Skeletal muscle tissue (tissue), 4 donors: ENCODE measurements around the gene TMEM8B. TPM values are rescaled to one million over a fixed set of nuclear protein-coding genes. Genes with fewer than 3 reads are reported as not detected.
"Not testable (repeated sequence)": the region's sequence is repeated elsewhere in the genome, so short reads cannot be mapped to it uniquely, and the experiment has no call there.

ENCODE experiments used
- H3K27ac ChIP-seq: one replicate; pipeline ENCODE4 v1.7.0; 2013; ENCODE audit warnings: mild to moderate bottlenecking, low read depth, low read length, inconsistent platforms
- H3K27me3 ChIP-seq, 3 donors: one replicate each; pipeline ENCODE4 v1.7.0; 2013; ENCODE audit warnings: low read length in 3 of 3; ENCODE audit not compliant: control insufficient read depth in 3 of 3, insufficient read depth in 3 of 3
- H3K36me3 ChIP-seq, 3 donors: one replicate each; pipeline ENCODE4 v1.7.0; 2013; ENCODE audit warnings: low read length in 3 of 3; ENCODE audit not compliant: control insufficient read depth in 3 of 3, insufficient read depth in 3 of 3
- H3K4me1 ChIP-seq, 3 donors: one replicate each; pipeline ENCODE4 v1.7.0; 2013; ENCODE audit warnings: low read length in 3 of 3, mild to moderate bottlenecking in 3 of 3; ENCODE audit not compliant: control insufficient read depth in 3 of 3, insufficient read depth in 3 of 3
- H3K4me3 ChIP-seq, 3 donors: one replicate each; pipeline ENCODE4 v1.7.0; 2013; ENCODE audit warnings: low read length in 3 of 3
- H3K9ac ChIP-seq, 3 donors: one replicate each; pipeline ENCODE4 v1.7.0; 2013; ENCODE audit warnings: low read length in 3 of 3, mild to moderate bottlenecking in 3 of 3, moderate library complexity in 2 of 3, low read depth in 1 of 3
- H3K9me3 ChIP-seq, 3 donors: one replicate each; pipeline ENCODE4 v1.7.0; 2013; ENCODE audit warnings: low read length in 3 of 3; ENCODE audit not compliant: control insufficient read depth in 3 of 3
- total RNA-seq: library from RNA; depleted of rRNA; stranded (reverse); fragments of >200 nt; gene quantifications from one replicate; pipeline ENCODE4 v1.2.3, GENCODE V29; 2014
- donor health status: Osteomylitis.

Gene TMEM8B
- total RNA-seq, 1 donor from 2014 or later: 2.6 TPM

- Histone ChIP-seq H3K27me3 (no peaks in the 10 kb centered on the region), H3K9ac (peak overlapping the region in 1 of 3 donors; percentile 17), H3K36me3 (no peaks in the 10 kb centered on the region), H3K27ac (no peak overlapping the region), H3K4me1 (no peaks in the 10 kb centered on the region), H3K4me3 (no peak overlapping the region), H3K9me3 (no peaks in the 10 kb centered on the region)
Observed at GRCh38 chr9:35882263-35882848, 53.3 kb downstream of the TMEM8B start.

DNA sequence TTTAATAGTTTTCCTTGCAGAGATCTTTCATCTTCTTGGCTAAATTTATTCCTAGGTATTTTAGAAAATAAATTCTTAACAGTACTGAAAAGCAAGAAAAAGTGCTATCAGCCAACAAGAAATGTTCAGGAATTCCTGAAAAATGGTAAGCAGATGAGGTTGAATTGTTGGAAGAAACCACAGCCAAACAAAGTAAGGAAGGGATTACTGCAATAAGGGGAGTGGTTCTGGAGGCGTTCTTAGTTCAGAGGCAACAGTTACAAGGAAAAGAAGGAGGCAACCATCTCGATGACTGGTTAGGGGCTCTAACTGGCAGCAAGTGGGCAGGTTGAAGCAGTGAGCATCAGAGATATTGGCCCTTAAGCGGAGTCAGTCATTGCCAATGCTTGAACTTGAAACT, 54.0 kb downstream of the TMEM8B start:
- H3K27me3 ChIP-seq: no peaks in the 10 kb centered on the region
- no peak overlapping the region for H3K27ac ChIP-seq
- no peaks in the 10 kb centered on the region for H3K36me3 ChIP-seq
- no peak overlapping the region for H3K9ac ChIP-seq
- no peaks in the 10 kb centered on the region for H3K9me3 ChIP-seq
- no peaks in the 10 kb centered on the region for H3K4me1 ChIP-seq
- H3K4me3 ChIP-seq: no peak overlapping the region

GRCh38 chr9:35884908-35885307, 55.9 kb downstream of the TMEM8B start:
- not testable (repeated sequence) for H3K4me3 ChIP-seq, H3K27ac ChIP-seq, H3K4me1 ChIP-seq, H3K9ac ChIP-seq, H3K9me3 ChIP-seq, H3K36me3 ChIP-seq, H3K27me3 ChIP-seq

DNA sequence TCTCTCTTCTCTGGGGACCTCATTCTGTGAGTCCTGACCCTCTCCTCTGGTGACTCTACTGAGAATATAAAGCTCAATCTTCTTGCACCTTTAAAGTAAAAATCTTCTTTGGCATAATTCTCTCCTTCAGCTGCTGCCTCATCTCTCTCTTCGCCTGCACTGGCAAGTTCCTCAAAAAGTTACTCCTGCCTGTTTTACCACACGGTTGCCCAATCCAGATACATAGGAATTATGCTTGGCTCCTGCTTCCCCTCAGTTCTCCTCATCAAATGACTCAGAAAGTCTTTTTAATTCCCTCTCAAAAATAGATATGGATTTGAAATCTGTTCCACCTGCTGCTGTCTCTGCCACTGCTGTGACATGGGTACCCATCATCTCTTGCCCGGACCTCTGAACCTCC, 62.6 kb downstream of the TMEM8B start:
- no peak overlapping the region for H3K4me3 ChIP-seq
- no peaks in the 10 kb centered on the region for H3K9me3 ChIP-seq
- H3K27me3 ChIP-seq: peaks cover 0 to 2% (median 2%) of the 10 kb centered on the region in 3 donors
- H3K27ac ChIP-seq: no peak overlapping the region
- no peak overlapping the region for H3K9ac ChIP-seq
- H3K4me1 ChIP-seq: no peaks in the 10 kb centered on the region
- H3K36me3 ChIP-seq: no peaks in the 10 kb centered on the region

GRCh38 chr9:35892051-35892450, 63.0 kb downstream of the TMEM8B start:
- H3K36me3 ChIP-seq: no peaks in the 10 kb centered on the region
- H3K9me3 ChIP-seq: no peaks in the 10 kb centered on the region
- no peak overlapping the region for H3K9ac ChIP-seq
- H3K4me3 ChIP-seq: no peak overlapping the region
- H3K27me3 ChIP-seq: peaks cover 0 to 2% (median 2%) of the 10 kb centered on the region in 3 donors
- no peak overlapping the region for H3K27ac ChIP-seq
- H3K4me1 ChIP-seq: no peaks in the 10 kb centered on the region

- no peak overlapping the region for H3K4me3 ChIP-seq
- peaks cover 0 to 2% (median 2%) of the 10 kb centered on the region in 3 donors for H3K27me3 ChIP-seq
- H3K36me3 ChIP-seq: no peaks in the 10 kb centered on the region
- no peaks in the 10 kb centered on the region for H3K9me3 ChIP-seq
- H3K4me1 ChIP-seq: no peaks in the 10 kb centered on the region
- H3K27ac ChIP-seq: no peak overlapping the region
- H3K9ac ChIP-seq: no peak overlapping the region
Observed at GRCh38 chr9:35896570-35896969, 67.5 kb downstream of the TMEM8B start.

DNA sequence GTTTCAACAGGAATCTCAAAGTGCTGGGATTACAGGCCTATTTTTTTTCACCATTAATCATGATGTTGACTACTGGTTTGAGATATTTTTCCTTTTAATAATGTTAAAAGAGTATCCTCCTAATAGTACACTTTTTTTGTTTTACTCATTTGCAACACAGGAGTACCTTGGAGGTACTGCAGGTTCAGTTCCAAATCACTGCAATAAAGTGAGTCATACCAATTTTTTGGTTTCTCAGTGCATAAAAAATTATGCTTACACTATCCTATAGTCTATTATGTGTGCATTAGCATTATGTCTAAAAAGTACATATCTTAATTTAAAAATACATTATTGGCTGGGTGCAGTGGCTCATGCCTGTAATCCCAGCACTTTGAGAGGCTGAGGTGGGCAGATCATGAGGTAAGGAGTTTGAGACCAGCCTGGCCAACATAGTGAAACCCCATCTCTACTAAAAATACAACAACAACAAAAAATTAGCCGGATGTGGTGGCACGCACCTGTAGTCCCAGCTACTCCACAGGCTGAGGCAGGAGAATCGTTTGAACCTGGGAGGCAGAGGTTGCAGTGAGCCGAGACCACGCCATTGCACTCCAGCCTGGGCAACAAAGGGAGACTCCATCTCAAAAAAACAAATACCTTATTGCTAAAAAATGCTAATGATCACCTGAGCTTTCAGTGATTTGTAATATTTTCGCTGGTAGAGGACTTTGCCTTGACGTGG, 68.5 kb downstream of the TMEM8B start:
- H3K4me1 ChIP-seq, H3K27me3 ChIP-seq, H3K9me3 ChIP-seq, H3K36me3 ChIP-seq, H3K9ac ChIP-seq, H3K27ac ChIP-seq, H3K4me3 ChIP-seq: not testable (repeated sequence)

DNA sequence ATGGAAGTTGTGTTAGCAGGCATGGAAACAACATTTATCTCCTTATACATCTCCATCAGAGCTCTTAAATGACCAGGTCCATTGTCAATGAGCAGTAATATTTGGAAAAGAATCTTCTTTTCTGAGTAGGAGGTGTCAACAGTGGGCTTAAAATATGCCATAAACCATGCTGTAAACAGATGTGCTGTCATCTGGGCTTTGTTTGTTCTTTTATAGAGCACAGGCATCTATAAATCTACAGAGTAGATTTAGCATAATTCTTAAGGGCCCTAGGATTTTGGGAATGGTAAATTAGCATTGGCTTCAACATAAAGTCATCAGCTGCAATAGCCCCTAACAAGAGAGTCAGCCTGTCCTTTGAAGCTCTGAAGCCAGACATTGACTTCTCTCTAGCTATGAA, 69.3 kb downstream of the TMEM8B start:
- Histone ChIP-seq H3K27me3 (peaks cover 0 to 2% (median 0%) of the 10 kb centered on the region in 3 donors), H3K9me3 (no peaks in the 10 kb centered on the region), H3K36me3 (no peaks in the 10 kb centered on the region), H3K4me3 (no peak overlapping the region), H3K27ac (no peak overlapping the region), H3K4me1 (peaks cover 3% of the 10 kb centered on the region in 3 donors), H3K9ac (no peak overlapping the region)

DNA sequence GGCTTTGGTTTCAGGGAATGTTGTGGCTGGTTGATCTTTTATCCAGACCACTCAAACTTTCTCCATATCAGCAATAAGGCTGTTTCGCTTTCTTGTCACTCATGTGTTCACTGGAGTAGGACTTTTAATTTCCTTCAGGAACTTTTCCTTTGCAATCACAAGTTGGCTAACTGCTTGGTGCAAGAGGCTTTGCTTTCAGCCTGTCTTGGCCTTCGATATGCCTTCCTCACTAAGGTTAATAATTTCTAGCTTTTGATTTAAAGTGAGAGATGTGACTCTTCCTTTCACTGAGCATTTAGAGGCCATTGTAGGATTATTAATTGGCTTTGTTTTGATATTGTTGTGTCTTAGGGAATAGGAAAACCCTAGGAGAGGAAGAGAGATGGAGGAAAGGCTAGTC, 70.0 kb downstream of the TMEM8B start:
- Histone ChIP-seq H3K27ac (no peak overlapping the region), H3K4me3 (no peak overlapping the region), H3K36me3 (no peaks in the 10 kb centered on the region), H3K27me3 (peaks cover 0 to 2% (median 0%) of the 10 kb centered on the region in 3 donors), H3K9ac (no peak overlapping the region), H3K4me1 (peaks cover 5 to 6% (median 6%) of the 10 kb centered on the region in 3 donors), H3K9me3 (no peaks in the 10 kb centered on the region)

DNA sequence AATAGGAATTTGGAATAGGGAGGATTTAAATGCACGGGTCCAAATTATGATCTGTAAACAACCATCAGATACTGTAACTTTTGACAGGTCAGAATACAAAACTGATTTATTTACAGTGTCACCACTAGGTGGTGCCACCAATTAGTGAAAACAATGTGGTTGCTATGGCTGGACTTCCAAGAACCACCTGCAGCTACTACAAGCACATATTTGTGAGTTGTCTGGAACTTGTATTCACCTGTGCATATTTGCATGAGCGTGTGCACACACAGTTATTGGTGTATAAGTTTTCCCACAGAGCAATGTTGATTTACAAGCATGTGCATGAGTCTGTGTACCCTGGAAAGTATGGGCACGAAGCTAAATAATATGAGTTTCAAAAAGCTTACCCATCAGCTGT, 74.0 kb downstream of the TMEM8B start:
- Histone ChIP-seq H3K4me3 (no peak overlapping the region), H3K27me3 (no peaks in the 10 kb centered on the region)

More for the DNA sequence above, 74.0 kb downstream of the TMEM8B start:
- Histone ChIP-seq H3K27ac (no peak overlapping the region), H3K36me3 (no peaks in the 10 kb centered on the region), H3K9me3 (no peaks in the 10 kb centered on the region), H3K9ac (no peak overlapping the region), H3K4me1 (peaks cover 39 to 45% (median 43%) of the 10 kb centered on the region in 3 donors)
